ENCODE results near the gene SFI1. TPM values are rescaled to one million over a fixed set of nuclear protein-coding genes. Genes with fewer than 3 reads are reported as not detected.

Gene SFI1
- total RNA-seq, 2 experiments from 2014 or later = 281 to 291 TPM

DNA sequence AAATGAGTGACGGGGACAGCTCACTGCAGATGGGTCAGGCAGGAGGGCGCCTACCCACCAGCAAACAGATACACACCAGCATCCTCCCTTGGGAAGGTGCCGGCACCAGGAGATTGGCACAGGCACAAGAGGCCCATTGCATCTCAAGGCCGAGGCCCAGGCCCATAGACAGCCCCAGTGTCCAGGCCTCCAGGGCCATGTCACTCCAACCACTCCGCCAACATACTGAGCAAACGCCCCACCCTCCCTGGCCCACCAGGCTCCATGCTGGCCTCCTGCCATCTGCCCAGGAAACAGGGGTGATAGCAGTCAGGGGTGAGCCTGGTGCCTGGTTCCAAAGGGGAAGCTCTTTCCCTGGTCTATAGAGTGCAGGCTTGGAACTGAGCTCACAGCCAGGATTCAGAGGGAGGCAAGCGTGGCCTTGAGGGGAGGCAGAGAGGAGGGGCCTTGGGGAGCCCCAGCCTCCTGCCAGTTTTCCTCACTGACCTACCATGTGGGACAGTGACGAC lies 130.9 kb downstream of the SFI1 start:
- POLR2A ChIA-PET = no interaction called here
- Mint-ChIP-seq H3K27ac (peak overlapping the region; percentile 94), H3K27me3 (no peaks in the 10 kb centered on the region), H3K4me3 (no peak overlapping the region), H3K4me1 (ENCODE audit: low read depth) (peaks cover 43% of the 10 kb centered on the region), H3K9me3 (no peaks in the 10 kb centered on the region), H3K36me3 (ENCODE audit: low read depth) (peaks cover under 1% of the 10 kb centered on the region)
- intact Hi-C loops (cut with DNase I, micrococcal nuclease) = no loop called here
- no peaks in the 10 kb centered on the region for H3K9me3 ChIP-seq (ENCODE audit: control insufficient read depth in 1 of 2, insufficient read depth in 1 of 2, low read length in 2 of 2)
- DNase-seq (peak in 1 of 14 experiments; percentile 19), ATAC-seq (ENCODE audit: poor library complexity) (no peak)
- H3K27me3 ChIP-seq (ENCODE audit: control insufficient read depth in 1 of 2, insufficient read depth in 2 of 2, low read length in 2 of 2) = no peaks in the 10 kb centered on the region
- H3K4me3 ChIP-seq (ENCODE audit: low read length) = no peak overlapping the region
- peaks cover 11% of the 10 kb centered on the region for H3K36me3 ChIP-seq (ENCODE audit: insufficient read depth, low read length)
- CTCF ChIA-PET = no interaction called here
- peak overlapping the region; percentile 33 to 85 for H3K27ac ChIP-seq (ENCODE audit: low read depth in 1 of 2, low read length in 2 of 2)
- H3K4me1 ChIP-seq (ENCODE audit: insufficient read depth, low read length) = peaks cover 66% of the 10 kb centered on the region
- TF ChIP-seq, protein P1, sequence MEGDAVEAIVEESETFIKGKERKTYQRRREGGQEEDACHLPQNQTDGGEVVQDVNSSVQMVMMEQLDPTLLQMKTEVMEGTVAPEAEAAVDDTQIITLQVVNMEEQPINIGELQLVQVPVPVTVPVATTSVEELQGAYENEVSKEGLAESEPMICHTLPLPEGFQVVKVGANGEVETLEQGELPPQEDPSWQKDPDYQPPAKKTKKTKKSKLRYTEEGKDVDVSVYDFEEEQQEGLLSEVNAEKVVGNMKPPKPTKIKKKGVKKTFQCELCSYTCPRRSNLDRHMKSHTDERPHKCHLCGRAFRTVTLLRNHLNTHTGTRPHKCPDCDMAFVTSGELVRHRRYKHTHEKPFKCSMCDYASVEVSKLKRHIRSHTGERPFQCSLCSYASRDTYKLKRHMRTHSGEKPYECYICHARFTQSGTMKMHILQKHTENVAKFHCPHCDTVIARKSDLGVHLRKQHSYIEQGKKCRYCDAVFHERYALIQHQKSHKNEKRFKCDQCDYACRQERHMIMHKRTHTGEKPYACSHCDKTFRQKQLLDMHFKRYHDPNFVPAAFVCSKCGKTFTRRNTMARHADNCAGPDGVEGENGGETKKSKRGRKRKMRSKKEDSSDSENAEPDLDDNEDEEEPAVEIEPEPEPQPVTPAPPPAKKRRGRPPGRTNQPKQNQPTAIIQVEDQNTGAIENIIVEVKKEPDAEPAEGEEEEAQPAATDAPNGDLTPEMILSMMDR (IDR thresholded peaks at IDR 0.05) = no peak

- ChIA-PET POLR2A (no interaction called here), CTCF (no interaction called here)
- H3K4me3 Mint-ChIP-seq = peak overlapping the region; percentile 80
- H3K9me3 Mint-ChIP-seq = no peaks in the 10 kb centered on the region
- Histone ChIP-seq H3K36me3 (ENCODE audit: insufficient read depth, low read length) (peaks cover 5% of the 10 kb centered on the region), H3K4me3 (ENCODE audit: low read length) (no peak overlapping the region), H3K4me1 (ENCODE audit: insufficient read depth, low read length) (peaks cover 66% of the 10 kb centered on the region), H3K27me3 (ENCODE audit: control insufficient read depth in 1 of 2, insufficient read depth in 2 of 2, low read length in 2 of 2) (no peaks in the 10 kb centered on the region), H3K9me3 (ENCODE audit: control insufficient read depth in 1 of 2, insufficient read depth in 1 of 2, low read length in 2 of 2) (no peaks in the 10 kb centered on the region), H3K27ac (ENCODE audit: low read depth in 1 of 2, low read length in 2 of 2) (peak overlapping the region; percentile 33 to 85)
- H3K27me3 Mint-ChIP-seq = no peaks in the 10 kb centered on the region
- intact Hi-C loops (cut with DNase I, micrococcal nuclease) = no loop called here
- no peaks in the 10 kb centered on the region for H3K36me3 Mint-ChIP-seq (ENCODE audit: low read depth)
- no peak for ATAC-seq (ENCODE audit: poor library complexity)
- peaks cover 43% of the 10 kb centered on the region for H3K4me1 Mint-ChIP-seq (ENCODE audit: low read depth)
- peak overlapping the region; percentile 94 for H3K27ac Mint-ChIP-seq
- TF ChIP-seq, protein P1 (IDR thresholded peaks at IDR 0.05) = no peak
- no peak for DNase-seq
Observed at GRCh38 chr22:31628362-31628761, 132.0 kb downstream of the SFI1 start.

- no peaks in the 10 kb centered on the region for H3K27me3 ChIP-seq (ENCODE audit: control insufficient read depth in 1 of 2, insufficient read depth in 2 of 2, low read length in 2 of 2)
- DNase-seq (peak in 5 of 14 experiments; percentile 15 to 55 (median 28)), ATAC-seq (ENCODE audit: poor library complexity) (no peak)
- Mint-ChIP-seq H3K27me3 (no peaks in the 10 kb centered on the region), H3K27ac (peak overlapping the region; percentile 94), H3K36me3 (ENCODE audit: low read depth) (no peaks in the 10 kb centered on the region), H3K4me3 (peak overlapping the region; percentile 80), H3K4me1 (ENCODE audit: low read depth) (peaks cover 49% of the 10 kb centered on the region), H3K9me3 (no peaks in the 10 kb centered on the region)
- intact Hi-C loops (cut with DNase I, micrococcal nuclease) = no loop called here
- H3K9me3 ChIP-seq (ENCODE audit: control insufficient read depth in 1 of 2, insufficient read depth in 1 of 2, low read length in 2 of 2) = no peaks in the 10 kb centered on the region
- H3K4me3 ChIP-seq (ENCODE audit: low read length) = peak overlapping the region; percentile 74
- peaks cover 70% of the 10 kb centered on the region for H3K4me1 ChIP-seq (ENCODE audit: insufficient read depth, low read length)
- peaks cover under 1% of the 10 kb centered on the region for H3K36me3 ChIP-seq (ENCODE audit: insufficient read depth, low read length)
- CTCF ChIA-PET = interaction anchor here (0.5 kb wide), 1 partner anchor 35 kb away, joined by 3 read pairs; no protein-coding TSS in a partner anchor
- POLR2A ChIA-PET = interaction anchor here (1.2 to 1.8 kb wide), 3 partner anchors 9 to 48 kb away, joined by 4 to 21 read pairs (median 12); partner anchors contain the start of gene PISD
- peak overlapping the region; percentile 85 to 91 for H3K27ac ChIP-seq (ENCODE audit: low read depth in 1 of 2, low read length in 2 of 2)
- TF ChIP-seq, protein P1 (IDR thresholded peaks at IDR 0.05) = no peak
Observed at GRCh38 chr22:31628969-31629708, 132.8 kb downstream of the SFI1 start.

Data from CD4-positive, alpha-beta T cell (primary cell).